GM12801 (cell line): Measurements from ENCODE around the gene CALHM3.

Experiments used
- TF ChIP-seq, protein P1 (sequence below): IDR thresholded peaks from one replicate; pipeline ENCODE4 v1.5.1; 2011; ENCODE audit warnings: control low read depth; ENCODE audit not compliant: insufficient read length; ENCODE audit errors: extremely low read depth

The CALHM3 gene

DNA sequence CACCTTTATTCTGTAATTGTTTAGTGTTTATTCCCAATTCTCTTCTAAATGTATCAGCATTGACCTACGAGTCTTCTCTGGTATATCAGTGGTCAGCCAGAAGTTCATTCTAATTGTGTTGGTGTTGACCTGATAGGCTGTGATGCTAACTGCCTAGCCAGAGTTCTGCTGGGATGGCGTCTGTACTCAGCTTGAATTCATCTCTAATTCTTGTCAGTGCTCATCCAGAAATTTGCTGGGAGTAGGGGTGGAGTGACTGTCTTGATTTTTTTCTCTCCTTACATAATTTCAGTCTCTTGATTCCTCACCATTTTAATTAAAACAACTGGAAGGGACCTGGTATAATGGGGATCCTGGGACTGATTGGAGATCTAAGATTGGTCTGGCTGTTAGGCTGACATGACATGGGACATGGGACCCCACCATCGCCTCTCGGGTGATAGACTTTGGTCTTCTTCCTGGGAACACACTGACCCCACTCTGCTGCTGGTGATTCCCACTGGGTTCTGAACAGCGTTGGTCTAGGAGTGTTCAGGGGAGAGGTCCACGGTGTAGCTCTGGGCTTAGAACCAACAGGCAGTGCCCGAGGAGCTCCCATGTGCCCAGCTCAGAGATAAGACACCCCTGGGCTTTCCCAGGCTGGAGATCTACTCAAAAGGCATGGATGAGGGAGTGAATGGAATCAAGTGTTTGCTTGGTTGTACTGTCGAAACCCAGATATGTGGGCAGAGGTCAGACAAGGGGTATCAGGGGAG lies 18.3 kb upstream of the CALHM3 start:
- TF ChIP-seq, protein P1, sequence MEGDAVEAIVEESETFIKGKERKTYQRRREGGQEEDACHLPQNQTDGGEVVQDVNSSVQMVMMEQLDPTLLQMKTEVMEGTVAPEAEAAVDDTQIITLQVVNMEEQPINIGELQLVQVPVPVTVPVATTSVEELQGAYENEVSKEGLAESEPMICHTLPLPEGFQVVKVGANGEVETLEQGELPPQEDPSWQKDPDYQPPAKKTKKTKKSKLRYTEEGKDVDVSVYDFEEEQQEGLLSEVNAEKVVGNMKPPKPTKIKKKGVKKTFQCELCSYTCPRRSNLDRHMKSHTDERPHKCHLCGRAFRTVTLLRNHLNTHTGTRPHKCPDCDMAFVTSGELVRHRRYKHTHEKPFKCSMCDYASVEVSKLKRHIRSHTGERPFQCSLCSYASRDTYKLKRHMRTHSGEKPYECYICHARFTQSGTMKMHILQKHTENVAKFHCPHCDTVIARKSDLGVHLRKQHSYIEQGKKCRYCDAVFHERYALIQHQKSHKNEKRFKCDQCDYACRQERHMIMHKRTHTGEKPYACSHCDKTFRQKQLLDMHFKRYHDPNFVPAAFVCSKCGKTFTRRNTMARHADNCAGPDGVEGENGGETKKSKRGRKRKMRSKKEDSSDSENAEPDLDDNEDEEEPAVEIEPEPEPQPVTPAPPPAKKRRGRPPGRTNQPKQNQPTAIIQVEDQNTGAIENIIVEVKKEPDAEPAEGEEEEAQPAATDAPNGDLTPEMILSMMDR: no peak

- TF ChIP-seq, protein P1: no peak
Measured at GRCh38 chr10:103495321-103495720, 16.3 kb upstream of the CALHM3 start.

DNA sequence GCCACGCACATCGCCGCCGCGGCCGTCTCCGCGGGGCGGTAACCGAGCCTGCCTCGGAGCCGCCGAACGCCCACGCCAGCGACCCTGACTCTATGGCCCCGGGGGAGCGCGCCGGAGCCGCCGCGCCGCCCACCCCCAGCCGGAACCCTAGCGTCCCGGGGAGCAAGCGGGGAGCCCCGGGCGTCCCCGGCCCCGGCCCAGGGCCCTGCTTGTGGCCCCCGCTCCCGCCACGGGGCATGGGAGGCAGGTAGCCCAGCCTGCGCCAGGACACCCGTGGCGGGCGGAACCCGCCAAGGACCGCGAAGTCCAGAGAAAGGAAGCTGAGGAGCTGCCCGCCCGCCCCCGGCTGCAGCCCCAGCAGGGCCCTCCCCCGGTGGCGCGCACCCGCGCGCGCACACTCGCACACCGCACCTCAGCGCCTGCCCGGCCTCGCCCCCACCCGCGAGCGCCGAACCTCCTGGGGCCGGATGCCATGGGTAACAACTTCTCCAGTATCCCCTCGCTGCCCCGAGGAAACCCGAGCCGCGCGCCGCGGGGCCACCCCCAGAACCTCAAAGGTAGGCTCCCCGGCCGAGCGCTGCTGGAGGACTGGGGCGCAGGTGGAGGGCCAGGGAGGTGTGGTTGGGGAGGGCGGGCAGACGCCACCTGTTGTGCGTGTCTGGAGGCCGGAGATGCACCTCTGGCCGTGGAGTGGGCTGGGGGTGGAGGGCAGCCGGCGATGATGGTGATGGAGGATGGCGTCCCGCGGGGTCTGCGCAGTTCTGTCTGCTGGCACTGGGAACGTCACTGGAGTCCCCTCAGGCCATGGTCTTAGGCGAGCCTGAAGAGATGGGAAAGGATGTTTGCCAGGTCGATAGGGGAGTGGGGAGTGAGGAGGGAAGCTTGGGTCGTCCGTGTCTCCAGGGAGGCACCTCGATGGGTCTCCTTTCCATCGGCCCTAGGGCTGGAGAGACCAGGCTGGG lies 15.2 kb upstream of the CALHM3 start:
- TF ChIP-seq, protein P1: no peak

- TF ChIP-seq, protein P1: no peak
Measured at GRCh38 chr10:103493362-103493915, 14.4 kb upstream of the CALHM3 start, which contains the start of gene NEURL1. TSS of gene NEURL1 (plus strand) at chr10:103493705. CDS start at chr10:103494388, 683 bp downstream.

- TF ChIP-seq, protein P1: no peak
Measured at GRCh38 chr10:103492655-103493261, 13.7 kb upstream of the CALHM3 start.

DNA sequence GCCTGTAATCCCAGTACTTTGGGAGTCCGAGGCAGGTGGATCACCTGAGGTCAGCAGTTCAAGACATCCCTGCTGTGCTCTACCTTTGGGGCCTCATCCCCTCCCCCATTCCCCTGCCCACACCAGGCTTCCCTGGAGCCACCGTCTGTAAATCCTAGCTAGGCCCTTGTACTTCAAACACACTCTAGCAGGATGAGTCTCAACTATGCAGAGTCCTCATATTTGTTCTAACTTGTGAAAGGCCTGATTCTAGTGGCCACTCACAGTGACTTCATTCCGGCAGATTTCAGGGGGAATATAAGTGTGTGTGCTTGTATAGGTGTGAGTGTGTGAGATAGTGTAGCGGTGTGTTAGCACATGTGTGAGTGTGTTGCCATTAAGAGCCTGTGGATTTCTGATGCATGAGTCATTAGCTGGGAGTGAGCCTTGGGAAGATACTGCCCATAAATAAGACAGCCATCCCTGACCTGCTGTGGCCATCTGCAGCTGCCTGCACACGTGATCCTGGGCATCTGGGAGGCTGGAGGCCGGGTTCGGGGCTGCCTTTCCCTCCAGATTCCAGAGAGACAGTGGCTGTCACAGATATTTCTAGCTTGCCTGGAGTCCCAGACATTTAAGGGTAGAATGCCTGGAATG lies 12.8 kb upstream of the CALHM3 start:
- TF ChIP-seq, protein P1: no peak
